Smooth muscle cell (in vitro differentiated cells): Measurements from ENCODE around the gene PEPD. TPM values are rescaled to one million over a fixed set of nuclear protein-coding genes. Genes with fewer than 3 reads are reported as not detected.

Source experiments
- DNase-seq: peaks from one replicate; lab custom pipeline; 2025; ENCODE audit not compliant: unreplicated experiment; lab: John Stamatoyannopoulos, UW
- H2AFZ ChIP-seq: fragments of 200-600 bp; sonication (generic); 2 replicates; pipeline ENCODE4 v1.6.0; 2016; ENCODE audit warnings: antibody characterized with exemption, low read depth, mild to moderate bottlenecking
- H3F3A ChIP-seq: fragments of 200-600 bp; sonication (generic); 2 replicates; pipeline ENCODE4 v1.6.0; 2017; ENCODE audit warnings: antibody characterized with exemption, low read depth
- H3K27ac ChIP-seq: fragments of 200-600 bp; sonication (generic); 2 replicates; pipeline ENCODE4 v1.5.1; 2016; ENCODE audit warnings: low read depth, mild to moderate bottlenecking
- H3K27me3 ChIP-seq: fragments of 200-600 bp; sonication (generic); 2 replicates; pipeline ENCODE4 v1.6.1; 2016; ENCODE audit warnings: low read depth, mild to moderate bottlenecking
- H3K36me3 ChIP-seq: fragments of 200-600 bp; sonication (generic); 2 replicates; pipeline ENCODE4 v1.5.1; 2016; ENCODE audit warnings: low read depth
- H3K4me1 ChIP-seq: fragments of 200-600 bp; sonication (generic); 2 replicates; pipeline ENCODE4 v1.5.1; 2016; ENCODE audit warnings: low read depth
- H3K4me2 ChIP-seq: fragments of 200-600 bp; sonication (generic); 2 replicates; pipeline ENCODE4 v1.6.0; 2016; ENCODE audit warnings: mild to moderate bottlenecking
- H3K4me3 ChIP-seq: fragments of 200-600 bp; sonication (generic); 2 replicates; pipeline ENCODE4 v1.5.1; 2016; ENCODE audit warnings: mild to moderate bottlenecking
- H3K79me2 ChIP-seq: fragments of 200-600 bp; sonication (generic); 2 replicates; pipeline ENCODE4 v1.6.0; 2016; ENCODE audit warnings: low read depth, mild to moderate bottlenecking
- H3K9ac ChIP-seq: fragments of 200-600 bp; sonication (generic); 2 replicates; pipeline ENCODE4 v1.6.0; 2016; ENCODE audit warnings: low read depth
- H3K9me3 ChIP-seq: fragments of 200-600 bp; sonication (generic); replicated peaks from 2 replicates; pipeline ENCODE4 v1.5.1; 2016; ENCODE audit warnings: low read depth
- H4K20me1 ChIP-seq: fragments of 200-600 bp; sonication (generic); 2 replicates; pipeline ENCODE4 v1.6.0; 2016; ENCODE audit warnings: low read depth
- WGBS: methylation state at CpG from one replicate; pipeline ENCODE4 v1.1.7; 2016; ENCODE audit warnings: low lambda C conversion rate; 5-methylcytosine and 5-hydroxymethylcytosine counted together
- polyA plus RNA-seq: library from polyadenylated mRNA; unstranded; fragments of >200 nt; fragmentation: Nextera tagmentation; extraction: Ambion mirVana; gene quantifications from 2 replicates; pipeline ENCODE4 v1.2.1, GENCODE V29; 2016
- total RNA-seq: library from RNA; depleted of rRNA; stranded (reverse); fragments of >200 nt; gene quantifications from 2 replicates; pipeline ENCODE4 v1.2.3, GENCODE V29; 2014
- TF ChIP-seq, protein P1 (sequence below): fragments of 200-600 bp; sonication (generic); IDR thresholded peaks from 2 replicates; pipeline ENCODE4 v1.5.1; 2017; ENCODE audit warnings: borderline replicate concordance, mild to moderate bottlenecking, antibody characterized with exemption; ENCODE audit not compliant: insufficient read depth, poor library complexity, severe bottlenecking

PEPD gene
- total and polyA plus RNA-seq, 2 experiments from 2014 or later, result 57.2 to 70.4 TPM

- H3K4me3 ChIP-seq, result no peak overlapping the region
- no peaks in the 10 kb centered on the region for H4K20me1 ChIP-seq
- no peak overlapping the region for H2AFZ ChIP-seq
- H3K27ac ChIP-seq, result no peak overlapping the region
- H3K9me3 ChIP-seq, result no peaks in the 10 kb centered on the region
- H3K79me2 ChIP-seq, result no peaks in the 10 kb centered on the region
- 85% methylated on average over 17 of the region's 17 CpGs for WGBS
- no peaks in the 10 kb centered on the region for H3K4me1 ChIP-seq
- H3F3A ChIP-seq, result no peaks in the 10 kb centered on the region
- no peaks in the 10 kb centered on the region for H3K36me3 ChIP-seq
- H3K4me2 ChIP-seq, result no peak overlapping the region
- H3K9ac ChIP-seq, result no peak overlapping the region
- no peaks in the 10 kb centered on the region for H3K27me3 ChIP-seq
- DNase-seq, result no peak
- TF ChIP-seq, protein P1, sequence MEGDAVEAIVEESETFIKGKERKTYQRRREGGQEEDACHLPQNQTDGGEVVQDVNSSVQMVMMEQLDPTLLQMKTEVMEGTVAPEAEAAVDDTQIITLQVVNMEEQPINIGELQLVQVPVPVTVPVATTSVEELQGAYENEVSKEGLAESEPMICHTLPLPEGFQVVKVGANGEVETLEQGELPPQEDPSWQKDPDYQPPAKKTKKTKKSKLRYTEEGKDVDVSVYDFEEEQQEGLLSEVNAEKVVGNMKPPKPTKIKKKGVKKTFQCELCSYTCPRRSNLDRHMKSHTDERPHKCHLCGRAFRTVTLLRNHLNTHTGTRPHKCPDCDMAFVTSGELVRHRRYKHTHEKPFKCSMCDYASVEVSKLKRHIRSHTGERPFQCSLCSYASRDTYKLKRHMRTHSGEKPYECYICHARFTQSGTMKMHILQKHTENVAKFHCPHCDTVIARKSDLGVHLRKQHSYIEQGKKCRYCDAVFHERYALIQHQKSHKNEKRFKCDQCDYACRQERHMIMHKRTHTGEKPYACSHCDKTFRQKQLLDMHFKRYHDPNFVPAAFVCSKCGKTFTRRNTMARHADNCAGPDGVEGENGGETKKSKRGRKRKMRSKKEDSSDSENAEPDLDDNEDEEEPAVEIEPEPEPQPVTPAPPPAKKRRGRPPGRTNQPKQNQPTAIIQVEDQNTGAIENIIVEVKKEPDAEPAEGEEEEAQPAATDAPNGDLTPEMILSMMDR, result no peak
Observed at GRCh38 chr19:33429891-33430673, 91.5 kb downstream of the PEPD start.

DNA sequence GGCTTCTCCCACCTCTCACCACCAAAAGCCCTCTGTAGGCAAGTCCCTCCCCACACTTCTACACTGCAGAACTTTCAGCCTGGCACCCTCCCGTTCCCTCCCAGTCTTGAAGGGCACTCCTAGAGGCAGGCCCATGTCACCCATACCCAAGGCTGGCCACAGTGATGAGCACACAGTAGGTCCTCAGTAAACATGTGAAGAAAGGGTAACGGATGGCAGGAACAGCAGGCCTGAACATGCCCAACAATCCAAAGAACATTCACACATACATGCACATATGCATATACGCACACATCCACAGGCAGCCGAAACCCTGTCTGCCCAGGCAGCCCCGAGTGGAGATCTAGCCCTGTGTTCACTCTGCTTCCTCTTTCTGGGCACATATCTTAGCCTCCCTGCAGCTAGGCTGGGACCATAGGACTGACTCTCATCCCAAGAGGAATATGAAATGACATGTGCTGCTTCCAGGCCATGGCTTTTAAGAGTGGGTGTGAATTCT, 92.9 kb downstream of the PEPD start:
- Histone ChIP-seq H3K9me3 (no peaks in the 10 kb centered on the region), H3K27ac (no peak overlapping the region), H3K27me3 (no peaks in the 10 kb centered on the region), H3K79me2 (no peaks in the 10 kb centered on the region), H2AFZ (no peak overlapping the region), H4K20me1 (no peaks in the 10 kb centered on the region), H3K4me2 (no peak overlapping the region), H3K4me1 (no peaks in the 10 kb centered on the region), H3K9ac (no peak overlapping the region), H3K36me3 (no peaks in the 10 kb centered on the region), H3F3A (no peaks in the 10 kb centered on the region), H3K4me3 (no peak overlapping the region)
- TF ChIP-seq, protein P1, result no peak
- no peak for DNase-seq
- WGBS, result 97% methylated on average over 5 of the region's 5 CpGs

DNA sequence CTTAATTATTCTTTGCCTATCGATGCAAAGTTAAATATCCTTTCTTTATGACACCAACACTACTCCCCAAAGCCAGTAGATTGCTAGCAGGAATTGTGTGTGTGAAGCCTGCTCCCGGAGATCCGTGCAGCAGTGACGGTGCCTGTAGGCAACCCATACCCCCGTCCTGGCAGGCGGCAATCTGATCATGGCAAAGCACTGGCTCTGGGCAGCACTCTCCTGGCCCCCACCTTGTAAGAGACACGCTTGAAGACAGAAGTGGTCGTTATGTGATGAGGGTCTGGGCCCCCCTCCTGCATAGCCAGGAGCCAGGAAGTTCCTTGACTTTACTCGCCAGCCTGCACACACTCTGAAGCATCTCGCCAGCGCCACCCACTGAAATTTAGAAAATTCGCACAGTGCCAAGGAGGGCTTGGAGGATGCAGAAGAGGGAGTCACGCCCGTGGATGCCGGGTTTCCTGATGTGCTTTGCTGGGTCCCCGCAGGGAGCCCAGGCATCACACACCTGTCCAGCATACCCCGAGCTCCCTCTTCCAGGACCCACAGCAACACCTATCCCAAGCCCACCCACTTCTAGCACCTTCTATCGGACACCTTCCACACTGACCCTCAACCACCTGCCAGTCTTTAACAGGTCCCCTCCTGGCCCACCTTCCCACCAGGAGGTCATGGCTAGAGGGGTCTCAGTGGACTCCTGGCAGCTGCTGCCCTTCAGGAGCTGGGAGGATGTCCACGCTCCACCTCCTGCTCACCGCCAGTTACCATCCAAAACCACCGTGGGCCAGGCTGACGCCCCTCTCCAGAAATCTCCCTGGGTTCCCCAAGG, 93.6 kb downstream of the PEPD start:
- no peak for DNase-seq
- WGBS, result 89% methylated on average over 21 of the region's 22 CpGs
- no peak overlapping the region for H3K9ac ChIP-seq
- no peak overlapping the region for H3K4me2 ChIP-seq
- no peak overlapping the region for H2AFZ ChIP-seq
- no peak overlapping the region for H3K27ac ChIP-seq
- no peaks in the 10 kb centered on the region for H3K27me3 ChIP-seq
- no peaks in the 10 kb centered on the region for H3K4me1 ChIP-seq
- TF ChIP-seq, protein P1, result no peak
- no peak overlapping the region for H3K4me3 ChIP-seq
- H3K9me3 ChIP-seq, result no peaks in the 10 kb centered on the region
- H4K20me1 ChIP-seq, result no peaks in the 10 kb centered on the region
- H3F3A ChIP-seq, result no peaks in the 10 kb centered on the region
- H3K36me3 ChIP-seq, result no peaks in the 10 kb centered on the region
- no peaks in the 10 kb centered on the region for H3K79me2 ChIP-seq
